ENCODE measurements around the gene ABCB8.
A peak's percentile ranks its signal among the peaks of the same experiment; 100 is the strongest.

The ABCB8 gene

DNA sequence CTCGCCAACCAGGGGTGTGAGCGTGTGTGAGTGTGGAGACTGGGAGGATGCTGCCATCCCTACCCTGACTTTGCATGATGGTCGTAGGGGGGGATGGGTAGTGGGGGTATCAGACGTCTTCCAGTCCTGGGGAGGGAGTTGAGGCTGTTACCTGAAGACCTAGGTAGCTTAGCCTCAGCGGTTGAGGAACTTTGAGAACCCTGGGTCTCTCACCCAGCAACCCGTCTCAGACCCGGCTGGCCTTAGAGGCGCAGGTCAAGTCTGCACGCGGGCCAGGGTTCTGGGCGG, 33.8 kb downstream of the ABCB8 start:
- Histone ChIP-seq H3K27ac (peak overlapping the region in 5 of 21 experiments; percentile 6 to 91 (median 39)), H3K4me3 (no peak overlapping the region)

DNA sequence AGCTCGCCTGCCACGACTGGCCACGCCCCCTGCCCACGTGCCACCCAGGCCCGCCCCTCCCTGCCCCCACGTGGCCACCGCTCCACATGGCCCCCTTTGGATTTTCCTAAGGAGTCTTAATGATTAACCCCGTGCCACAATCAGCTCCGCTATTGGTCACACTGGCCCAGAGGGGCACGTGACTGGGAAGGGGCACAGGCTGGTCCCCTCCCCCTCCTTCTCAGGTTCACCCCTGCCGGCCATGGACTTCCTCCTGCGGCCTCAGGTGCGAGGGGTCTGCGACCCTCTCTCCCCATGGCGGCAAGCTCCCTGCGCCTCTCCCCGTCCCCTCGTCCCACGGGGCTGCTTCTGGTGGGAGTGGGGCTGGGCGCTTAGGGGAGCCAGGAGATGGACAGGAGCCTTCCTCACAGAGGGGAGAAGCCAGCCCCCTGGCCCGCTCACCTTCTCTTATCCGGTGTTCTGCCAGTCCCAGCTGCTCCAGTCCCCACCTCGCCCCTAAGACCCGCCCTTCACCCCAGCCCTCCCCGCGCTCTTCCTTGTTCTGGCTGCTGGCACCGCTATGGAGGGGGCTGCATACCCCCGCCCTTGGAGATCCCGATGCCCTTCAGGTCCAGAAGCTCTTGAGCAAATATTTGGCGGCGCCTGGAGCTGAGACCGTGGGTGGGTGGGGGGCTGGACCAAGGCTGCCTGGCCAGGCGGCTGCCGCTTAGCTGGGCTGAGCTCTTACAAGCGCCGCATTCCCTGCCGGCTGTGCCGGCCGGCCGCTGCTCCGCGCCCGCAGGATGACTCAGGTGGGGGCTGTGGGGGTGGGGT, 34.4 kb downstream of the ABCB8 start:
- H3K4me3 ChIP-seq, result no peak overlapping the region
- peak overlapping the region in 17 of 21 experiments; percentile 1 to 71 (median 44) for H3K27ac ChIP-seq

DNA sequence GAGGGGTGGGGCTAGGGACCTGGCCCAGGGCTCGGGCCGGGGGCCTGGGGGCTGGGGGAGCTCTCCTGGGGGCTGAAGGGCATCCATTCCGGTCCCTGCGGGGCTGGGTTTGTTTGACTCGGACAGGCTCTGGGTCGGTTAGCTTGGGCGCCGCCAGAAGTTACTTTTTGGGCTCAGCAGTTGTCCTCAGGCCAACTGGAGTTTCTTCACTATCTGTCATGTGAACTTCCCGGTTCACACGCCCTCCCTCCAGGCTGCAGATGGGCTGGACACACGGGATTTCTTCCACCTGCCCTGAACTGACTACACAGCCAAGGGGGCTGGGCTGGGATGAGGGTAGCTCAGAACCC, 34.9 kb downstream of the ABCB8 start:
- Histone ChIP-seq H3K4me3 (no peak overlapping the region), H3K27ac (peak overlapping the region in 15 of 21 experiments; percentile 1 to 71 (median 45))

DNA sequence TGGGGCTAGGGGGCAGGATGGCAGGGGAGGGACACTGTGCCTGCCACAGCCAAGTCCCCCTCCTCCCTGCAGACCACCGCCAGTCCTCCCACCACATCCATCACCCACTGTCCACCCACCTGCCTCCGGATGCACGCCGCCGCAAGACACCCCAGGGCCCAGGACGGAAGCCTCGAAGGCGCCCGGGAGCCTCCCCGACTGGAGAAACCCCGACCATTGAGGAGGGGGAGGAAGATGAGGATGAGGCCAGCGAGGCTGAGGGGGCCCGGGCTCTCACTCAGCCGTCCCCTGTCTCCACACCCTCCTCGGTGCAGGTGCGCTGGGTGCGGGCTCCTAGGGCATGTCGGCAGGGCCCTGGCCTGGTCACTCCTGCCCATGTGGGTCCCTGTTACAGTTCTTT, 36.2 kb downstream of the ABCB8 start:
- H3K4me3 ChIP-seq, result no peak overlapping the region
- H3K27ac ChIP-seq, result peak overlapping the region in 1 of 21 experiments; percentile 71

DNA sequence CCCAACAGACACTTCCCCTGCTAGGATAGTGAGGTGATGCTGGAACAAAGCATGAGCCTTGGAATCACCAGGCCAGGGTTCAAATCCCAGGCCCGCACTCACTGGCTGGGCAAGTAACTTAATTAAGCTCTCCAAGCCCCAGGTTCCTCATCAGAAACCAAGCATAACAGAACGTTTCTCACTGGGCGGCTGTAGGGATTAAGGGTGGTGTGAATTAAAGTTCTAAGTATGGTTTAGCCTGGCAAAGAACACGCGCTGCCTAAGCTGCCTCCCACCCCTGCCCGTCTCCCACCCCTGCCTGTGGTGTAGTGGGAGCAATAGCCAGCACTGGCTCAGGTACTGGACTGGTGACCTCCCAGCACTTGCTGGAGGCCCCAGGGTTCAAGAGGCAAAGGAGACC, 36.7 kb downstream of the ABCB8 start:
- Histone ChIP-seq H3K27ac (no peak overlapping the region), H3K4me3 (no peak overlapping the region)

DNA sequence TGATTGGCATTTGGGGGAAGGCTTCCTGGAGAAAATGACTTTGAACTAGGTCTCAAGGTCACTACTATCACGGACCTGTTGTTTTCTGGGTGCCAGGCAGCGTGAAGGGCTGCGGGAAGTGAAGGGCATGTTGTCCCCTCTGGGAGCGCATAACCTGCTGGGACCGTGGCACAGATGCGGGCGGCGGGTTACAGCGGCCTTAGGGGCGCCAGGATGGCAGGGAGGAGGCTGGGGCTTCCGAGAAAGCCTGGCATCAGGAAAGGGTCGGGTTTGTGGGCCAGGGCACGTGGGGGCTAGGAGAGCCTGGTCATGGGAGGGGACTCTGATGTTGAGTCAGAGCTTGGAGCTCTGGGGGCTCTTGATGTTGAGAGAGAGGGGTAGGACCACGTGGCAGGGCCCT, 37.3 kb downstream of the ABCB8 start:
- Histone ChIP-seq H3K4me3 (no peak overlapping the region), H3K27ac (no peak overlapping the region)

DNA sequence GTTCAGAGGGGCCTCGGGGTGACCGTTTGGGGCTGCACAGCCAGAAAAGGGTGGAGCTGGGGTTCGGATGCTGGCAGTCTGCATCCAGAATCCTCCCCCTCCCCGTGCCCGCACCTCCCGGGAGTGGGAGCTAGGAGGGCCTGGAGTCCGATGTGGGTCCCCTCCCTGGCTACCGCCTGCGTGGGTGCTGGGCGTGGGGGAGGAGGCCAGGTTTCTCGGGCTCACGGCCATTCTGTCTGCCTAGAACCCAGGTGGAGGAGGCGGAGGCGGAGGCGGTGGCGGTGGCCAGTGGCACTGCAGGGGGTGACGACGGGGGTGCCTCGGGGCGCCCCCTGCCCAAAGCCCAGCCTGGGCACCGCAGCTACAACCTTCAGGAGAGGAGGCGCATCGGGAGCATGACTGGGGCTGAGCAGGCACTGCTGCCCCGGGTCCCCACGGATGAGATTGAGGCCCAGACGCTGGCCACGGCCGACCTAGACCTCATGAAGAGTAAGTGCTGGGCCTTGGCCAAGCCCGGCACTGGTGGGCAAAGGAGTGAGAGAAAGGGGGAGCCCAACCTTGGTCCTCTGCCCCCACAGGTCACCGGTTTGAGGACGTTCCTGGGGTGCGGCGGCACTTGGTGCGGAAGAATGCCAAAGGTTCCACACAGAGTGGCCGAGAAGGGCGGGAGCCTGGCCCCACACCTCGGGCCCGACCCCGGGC, 38.2 kb downstream of the ABCB8 start:
- H3K27ac ChIP-seq, result no peak overlapping the region

DNA sequence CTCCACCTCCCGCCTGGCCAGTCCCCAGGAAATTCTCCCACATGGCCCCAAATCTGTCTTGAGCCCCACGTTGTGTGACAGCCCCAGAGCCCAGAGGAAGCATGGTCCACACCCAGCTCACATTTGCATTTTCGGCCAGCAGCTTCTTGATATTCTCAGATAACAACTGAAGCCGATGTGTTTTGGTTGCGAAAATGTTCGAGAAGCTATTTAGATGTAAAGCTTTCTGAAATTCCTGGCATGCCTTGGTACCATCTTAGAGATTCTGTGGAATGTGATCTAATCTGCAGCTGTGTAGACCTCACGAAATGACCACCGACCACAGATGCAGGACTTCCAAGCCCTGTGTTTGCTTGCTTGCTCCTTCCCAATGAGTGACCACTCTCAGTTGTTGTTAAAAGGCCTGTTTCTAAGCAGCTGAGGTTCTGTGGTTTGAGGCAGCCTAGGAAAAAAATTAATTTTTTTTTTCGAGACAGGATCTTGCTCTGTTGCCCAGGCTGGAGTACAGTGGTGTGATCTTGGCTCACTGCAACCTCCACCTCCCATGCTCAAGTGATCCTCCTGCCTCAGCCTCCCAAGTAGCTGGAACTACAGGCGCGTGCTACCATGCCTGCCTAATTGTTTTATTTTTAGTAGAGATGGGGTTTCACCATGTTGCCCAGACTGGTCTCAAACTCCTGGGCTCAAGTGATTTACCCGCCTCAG, 40.0 kb downstream of the ABCB8 start:
- H3K27ac ChIP-seq, result no peak overlapping the region
- no peak overlapping the region for H3K4me3 ChIP-seq

More for the DNA sequence above, 38.2 kb downstream of the ABCB8 start:
- H3K4me3 ChIP-seq, result no peak overlapping the region

DNA sequence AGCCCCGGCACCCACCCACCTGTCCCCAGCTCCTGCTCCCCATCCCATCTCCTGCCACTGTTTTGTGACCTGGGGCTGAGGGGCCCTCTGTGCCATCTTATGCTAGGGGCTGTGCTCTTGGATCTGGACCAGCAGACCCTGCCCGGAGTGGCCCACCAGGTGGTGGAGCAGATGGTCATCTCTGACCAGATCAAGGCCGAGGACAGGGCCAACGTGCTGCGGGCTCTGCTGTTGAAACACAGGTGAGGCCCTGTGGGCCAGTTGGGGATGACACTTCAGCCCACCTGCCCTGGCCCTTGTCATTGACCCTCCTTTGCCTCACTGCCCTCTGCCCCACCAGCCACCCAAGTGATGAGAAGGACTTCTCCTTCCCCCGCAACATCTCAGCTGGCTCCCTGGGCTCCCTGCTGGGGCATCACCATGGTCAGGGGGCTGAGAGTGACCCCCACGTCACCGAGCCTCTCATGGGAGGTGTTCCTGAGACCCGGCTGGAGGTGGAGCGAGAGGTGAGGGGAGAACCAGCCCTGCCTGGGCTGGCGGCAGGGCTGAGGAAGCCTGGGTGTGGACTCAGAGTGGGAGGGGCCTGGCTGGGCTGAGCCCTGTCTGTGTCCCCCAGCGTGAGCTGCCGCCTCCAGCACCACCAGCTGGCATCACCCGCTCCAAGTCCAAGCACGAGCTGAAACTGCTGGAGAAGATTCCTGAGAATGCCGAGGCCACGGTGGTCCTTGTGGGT, 41.8 kb downstream of the ABCB8 start:
- Histone ChIP-seq H3K27ac (no peak overlapping the region), H3K4me3 (no peak overlapping the region)

DNA sequence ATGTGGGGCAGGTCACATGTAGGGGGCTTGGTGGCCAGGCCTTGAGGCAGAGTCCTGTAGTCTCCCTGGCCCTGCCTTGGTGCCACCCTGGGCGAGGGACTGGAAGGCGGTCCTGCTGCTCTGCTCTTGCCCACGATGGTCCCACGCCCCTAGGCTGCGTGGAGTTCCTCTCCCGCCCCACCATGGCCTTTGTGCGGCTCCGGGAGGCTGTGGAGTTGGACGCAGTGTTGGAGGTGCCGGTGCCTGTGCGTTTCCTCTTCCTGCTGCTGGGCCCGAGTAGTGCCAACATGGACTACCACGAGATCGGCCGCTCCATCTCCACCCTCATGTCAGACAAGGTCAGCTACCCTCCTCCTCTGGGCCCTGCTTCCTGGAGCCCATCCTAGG, 42.3 kb downstream of the ABCB8 start:
- H3K4me3 ChIP-seq, result no peak overlapping the region
- no peak overlapping the region for H3K27ac ChIP-seq

DNA sequence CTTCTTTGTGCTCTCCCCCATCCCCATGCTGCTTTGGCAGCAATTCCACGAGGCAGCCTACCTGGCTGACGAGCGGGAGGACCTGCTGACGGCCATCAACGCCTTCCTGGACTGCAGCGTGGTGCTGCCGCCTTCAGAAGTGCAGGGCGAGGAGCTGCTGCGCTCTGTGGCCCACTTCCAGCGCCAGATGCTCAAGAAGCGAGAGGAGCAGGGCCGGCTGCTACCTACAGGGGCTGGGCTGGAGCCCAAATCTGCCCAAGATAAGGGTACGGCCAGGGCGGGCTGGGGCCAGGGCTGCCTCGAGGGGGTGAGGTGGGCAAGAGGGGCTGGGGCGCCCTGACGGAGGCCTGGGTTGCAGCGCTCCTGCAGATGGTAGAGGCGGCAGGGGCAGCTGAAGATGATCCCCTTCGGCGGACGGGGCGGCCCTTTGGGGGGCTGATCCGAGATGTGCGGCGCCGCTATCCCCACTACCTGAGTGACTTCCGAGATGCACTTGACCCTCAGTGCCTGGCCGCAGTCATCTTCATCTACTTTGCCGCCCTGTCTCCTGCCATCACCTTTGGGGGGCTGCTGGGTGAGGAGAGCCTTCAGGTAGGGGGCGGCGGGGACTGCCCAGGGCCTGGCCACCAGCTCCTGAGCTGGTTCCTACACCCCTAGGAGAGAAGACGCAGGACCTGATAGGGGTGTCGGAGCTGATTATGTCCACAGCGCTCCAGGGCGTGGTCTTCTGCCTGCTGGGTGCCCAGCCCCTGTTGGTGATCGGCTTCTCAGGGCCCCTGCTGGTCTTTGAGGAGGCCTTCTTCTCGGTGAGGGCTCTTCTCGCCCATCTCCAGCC, 43.0 kb downstream of the ABCB8 start:
- Histone ChIP-seq H3K27ac (no peak overlapping the region), H3K4me3 (no peak overlapping the region)

DNA sequence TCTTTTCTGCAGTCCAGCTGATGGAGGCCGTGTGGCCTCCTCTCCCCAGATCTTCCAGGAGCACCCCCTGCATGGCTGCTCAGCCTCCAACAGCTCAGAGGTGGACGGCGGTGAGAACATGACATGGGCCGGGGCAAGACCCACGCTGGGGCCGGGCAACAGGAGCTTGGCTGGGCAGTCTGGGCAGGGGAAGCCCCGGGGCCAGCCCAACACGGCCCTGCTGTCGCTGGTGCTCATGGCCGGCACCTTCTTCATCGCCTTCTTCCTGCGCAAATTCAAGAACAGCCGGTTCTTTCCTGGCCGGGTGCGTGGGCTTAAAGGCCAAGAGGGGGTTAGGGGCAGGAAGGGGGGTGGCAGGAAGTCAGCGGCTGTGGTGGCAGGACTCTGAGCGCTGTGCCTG, 45.7 kb downstream of the ABCB8 start:
- Histone ChIP-seq H3K27ac (peak overlapping the region in 3 of 21 experiments; percentile 6 to 44 (median 27)), H3K4me3 (no peak overlapping the region)

DNA sequence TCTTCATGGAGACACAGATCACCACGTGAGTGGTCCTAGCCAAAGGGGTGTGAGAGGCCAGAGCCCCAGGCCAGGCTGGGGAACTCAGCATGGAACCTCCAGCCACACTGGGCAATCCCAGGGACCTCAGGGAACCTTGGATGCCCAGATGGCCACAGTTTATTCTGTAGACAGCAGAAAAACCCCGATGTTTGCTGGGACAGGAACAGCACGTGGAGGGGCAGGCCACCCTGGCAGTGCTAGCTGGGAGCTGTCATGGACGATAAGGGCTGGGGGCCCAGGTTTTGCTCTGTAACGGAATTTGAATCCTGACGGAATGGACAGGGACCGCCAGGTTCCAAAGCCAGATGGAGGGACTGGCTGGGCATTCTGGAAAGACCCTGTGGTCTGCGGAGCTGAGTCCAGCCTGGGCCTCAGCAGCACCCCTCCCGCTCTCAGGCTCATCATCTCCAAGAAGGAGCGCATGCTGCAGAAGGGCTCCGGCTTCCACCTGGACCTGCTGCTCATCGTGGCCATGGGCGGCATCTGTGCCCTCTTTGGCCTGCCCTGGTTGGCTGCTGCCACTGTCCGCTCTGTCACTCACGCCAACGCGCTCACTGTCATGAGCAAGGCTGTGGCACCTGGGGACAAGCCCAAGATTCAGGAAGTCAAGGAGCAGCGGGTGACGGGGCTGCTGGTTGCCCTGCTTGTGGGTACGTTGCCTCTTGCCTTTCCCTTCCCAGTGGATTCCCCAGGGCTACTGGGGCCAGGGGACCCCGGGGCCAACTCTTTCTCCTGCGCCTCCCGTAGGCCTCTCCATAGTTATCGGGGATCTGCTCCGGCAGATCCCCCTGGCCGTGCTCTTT, 46.8 kb downstream of the ABCB8 start:
- no peak overlapping the region for H3K4me3 ChIP-seq
- H3K27ac ChIP-seq, result no peak overlapping the region

DNA sequence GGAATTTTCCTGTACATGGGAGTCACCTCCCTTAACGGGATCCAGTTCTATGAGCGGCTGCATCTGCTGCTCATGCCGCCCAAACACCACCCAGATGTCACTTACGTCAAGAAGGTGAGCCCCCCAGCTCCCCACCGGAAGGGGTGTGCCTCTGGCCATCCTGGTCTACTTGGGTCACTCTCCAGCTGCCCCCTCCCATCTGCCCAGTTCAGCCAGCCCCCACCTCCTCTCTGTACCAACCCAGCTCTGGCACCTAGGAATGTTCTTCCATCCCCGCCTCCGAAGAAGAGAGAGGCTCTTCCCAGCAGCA, 47.4 kb downstream of the ABCB8 start:
- Histone ChIP-seq H3K4me3 (no peak overlapping the region), H3K27ac (no peak overlapping the region)

DNA sequence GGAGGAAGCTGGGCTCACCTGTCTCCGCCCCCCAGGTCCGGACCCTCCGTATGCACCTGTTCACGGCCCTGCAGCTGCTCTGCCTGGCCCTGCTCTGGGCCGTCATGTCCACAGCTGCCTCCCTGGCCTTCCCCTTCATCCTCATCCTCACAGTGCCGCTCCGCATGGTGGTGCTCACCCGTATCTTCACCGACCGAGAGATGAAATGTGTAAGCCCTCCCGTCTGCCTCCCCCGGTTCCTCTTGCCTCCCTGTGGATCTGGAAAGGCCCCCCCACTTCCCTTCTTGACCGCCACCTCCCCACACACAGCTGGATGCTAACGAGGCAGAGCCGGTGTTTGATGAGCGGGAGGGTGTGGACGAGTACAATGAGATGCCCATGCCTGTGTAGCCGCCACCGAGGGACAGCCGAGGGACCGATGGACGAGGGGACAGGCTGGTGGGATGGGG, 47.8 kb downstream of the ABCB8 start:
- H3K27ac ChIP-seq, result no peak overlapping the region
- no peak overlapping the region for H3K4me3 ChIP-seq

DNA sequence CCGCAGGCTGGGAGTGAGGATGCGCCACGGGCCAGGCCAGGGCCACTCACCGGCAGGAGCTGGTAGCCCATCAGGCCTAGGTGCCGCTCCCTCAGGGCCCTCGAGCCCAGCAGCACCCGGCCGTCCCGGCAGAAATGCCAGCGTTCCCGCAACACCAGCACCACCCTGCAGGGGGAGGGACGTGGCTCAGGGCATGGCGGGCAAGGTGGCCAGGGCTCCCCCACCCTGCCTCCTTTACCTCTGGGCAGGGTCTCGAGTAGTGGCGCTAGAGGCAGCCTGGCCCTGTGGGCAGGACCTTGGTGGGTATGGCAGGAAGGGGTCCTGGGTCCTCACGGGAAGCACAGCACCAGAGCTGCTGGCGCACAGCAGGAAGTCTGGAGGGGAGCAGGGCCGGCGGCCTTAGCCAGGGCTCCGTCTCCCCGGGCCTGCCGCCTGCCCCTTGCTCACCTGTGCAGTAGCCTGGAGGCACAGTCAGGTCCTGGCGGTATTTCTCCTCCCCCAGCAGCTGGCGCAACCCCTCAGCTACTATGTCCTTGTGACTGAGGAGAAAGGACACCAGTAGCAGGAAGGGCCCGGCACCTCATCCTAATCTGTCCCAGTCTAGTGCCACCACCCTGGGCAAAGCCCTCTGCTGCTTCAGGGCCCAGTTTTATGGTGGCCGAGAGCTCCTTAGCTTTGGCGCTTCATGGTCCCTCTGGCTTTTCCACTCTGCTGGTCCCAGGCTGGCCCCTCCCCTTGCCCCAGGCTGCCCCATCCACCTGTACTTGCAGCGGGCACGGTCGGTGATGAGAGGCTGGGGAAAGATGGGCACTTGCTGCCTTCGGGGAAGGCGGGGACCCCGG, 48.8 kb downstream of the ABCB8 start:
- Histone ChIP-seq H3K4me3 (no peak overlapping the region), H3K27ac (peak overlapping the region in 7 of 21 experiments; percentile 17 to 64 (median 32))

DNA sequence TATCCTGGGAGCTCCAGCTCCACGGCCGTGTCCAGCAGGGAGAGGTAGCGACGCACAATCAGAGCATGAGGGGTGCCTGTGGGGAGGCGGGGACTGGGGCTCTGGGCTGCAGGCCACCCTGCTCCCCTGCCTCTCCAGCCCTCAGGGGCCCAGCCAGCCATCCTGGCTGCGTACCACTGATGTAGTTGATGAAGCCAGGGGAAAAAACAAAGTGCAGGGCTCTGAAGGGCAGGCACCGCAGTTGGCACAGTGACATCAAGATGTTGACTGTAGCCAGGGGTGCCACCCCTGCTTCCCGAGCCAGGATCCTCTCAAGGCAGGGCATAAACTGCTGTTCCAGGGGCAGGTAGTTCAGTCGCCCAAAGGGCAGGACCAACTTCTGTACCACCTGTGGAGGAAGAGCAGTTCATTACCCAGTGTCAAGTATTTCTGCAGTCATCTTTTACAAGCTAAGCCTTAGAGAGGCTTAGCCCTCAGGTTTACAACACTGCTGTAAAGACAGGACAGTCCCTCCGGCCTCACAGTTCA, 49.5 kb downstream of the ABCB8 start:
- H3K4me3 ChIP-seq, result no peak overlapping the region
- peak overlapping the region in 6 of 21 experiments; percentile 4 to 64 (median 43) for H3K27ac ChIP-seq

Data from skin epidermis (tissue), 12 donors.